NCI-H146 treated with DMSO at 0.1 percent for 48 hours (cell line): ENCODE measurements around the gene AKAP13.
"Not testable (repeated sequence)": the region's sequence is repeated elsewhere in the genome, so short reads cannot be mapped to it uniquely, and the experiment has no call there.

Experiments used
- DNase-seq: peaks from one replicate; lab custom pipeline; 2025; ENCODE audit not compliant: unreplicated experiment; lab: John Stamatoyannopoulos, UW

AKAP13 gene

GRCh38 chr15:85795337-85796305, 415.2 kb downstream of the AKAP13 start:
- DNase-seq = no peak

GRCh38 chr15:85796371-85796770, 416.0 kb downstream of the AKAP13 start:
- not testable (repeated sequence) for DNase-seq
